GM21825 (cell line): ENCODE measurements around the gene ELP1.

ENCODE experiments used
- ATAC-seq: cut with Tn5 transposase; IDR thresholded peaks from one replicate; pipeline ENCODE4 v1.9.1; 2021; ENCODE audit warnings: mild to moderate bottlenecking, moderate library complexity; ENCODE audit not compliant: unreplicated experiment

Gene ELP1

DNA sequence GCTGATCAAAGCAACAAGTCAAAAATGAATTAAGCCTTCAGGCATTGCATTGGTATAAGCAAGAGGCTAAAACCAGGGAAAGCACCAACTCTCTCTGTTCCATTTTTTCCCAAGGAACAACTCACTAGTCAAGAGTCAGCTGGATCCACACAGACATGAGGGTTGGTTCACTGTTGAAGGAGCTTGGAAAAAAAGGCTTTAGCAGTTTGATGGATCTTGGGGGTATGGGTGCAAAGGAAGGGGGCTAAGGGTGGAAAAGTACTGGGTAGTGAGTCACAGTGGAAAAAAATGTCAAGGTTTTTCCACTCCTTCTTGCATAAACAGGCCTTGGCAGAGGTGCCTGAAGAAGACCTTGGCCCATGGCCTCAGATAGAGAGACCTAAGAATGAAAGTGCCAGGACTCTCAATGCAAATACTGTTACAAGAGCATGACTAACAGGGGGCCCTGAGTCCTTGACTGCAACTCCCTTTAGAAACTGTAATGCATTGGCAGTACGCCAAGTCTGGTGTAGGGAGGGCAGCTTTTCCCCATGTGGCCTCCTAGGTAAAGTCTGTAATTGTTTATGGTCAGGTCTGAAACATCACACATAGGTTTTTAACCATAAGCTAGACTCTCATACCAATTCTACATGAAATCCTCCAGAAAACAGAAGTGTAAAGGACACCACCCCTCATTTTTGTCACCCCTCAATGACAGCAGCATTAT, 48.1 kb downstream of the ELP1 start:
- peak; percentile 98 for ATAC-seq

DNA sequence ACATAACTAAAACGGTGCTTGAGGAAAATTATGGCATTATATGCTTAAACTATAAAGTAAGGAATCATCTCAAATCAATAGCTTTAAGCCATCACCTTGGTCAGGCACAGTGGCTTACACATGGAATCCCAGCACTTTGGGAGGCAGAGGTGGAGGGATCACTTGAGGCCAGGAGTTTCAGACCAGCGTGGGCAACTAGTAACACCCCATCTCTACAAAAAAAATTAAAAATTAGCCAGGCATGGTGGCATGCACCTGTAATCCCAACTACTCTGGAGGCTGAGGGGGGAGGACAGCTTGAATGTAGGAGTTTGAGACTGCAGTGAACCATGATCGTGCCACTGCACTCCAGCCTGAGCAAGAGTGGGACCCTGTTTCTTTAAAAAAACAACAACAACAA, 49.2 kb downstream of the ELP1 start:
- no peak for ATAC-seq

DNA sequence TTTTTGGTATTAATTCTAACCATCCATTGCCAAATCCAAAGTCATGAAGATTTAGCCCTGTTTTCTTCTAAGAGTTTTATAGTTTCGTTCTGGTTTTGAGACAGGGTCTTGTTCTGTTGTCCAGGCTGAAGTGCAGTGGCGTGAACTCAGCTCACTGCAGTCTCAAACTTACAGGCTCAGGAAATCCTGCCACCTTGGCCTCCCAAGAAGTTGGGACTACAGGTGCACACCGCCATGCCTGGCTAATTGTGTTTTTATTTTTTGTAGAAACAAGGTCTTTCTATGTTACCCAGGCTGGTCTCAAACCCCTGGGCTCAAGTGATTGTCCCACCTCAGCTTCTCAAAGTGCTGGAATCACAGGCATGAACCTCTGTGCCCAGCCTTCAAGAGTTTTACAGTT, 50.8 kb downstream of the ELP1 start:
- ATAC-seq = no peak

DNA sequence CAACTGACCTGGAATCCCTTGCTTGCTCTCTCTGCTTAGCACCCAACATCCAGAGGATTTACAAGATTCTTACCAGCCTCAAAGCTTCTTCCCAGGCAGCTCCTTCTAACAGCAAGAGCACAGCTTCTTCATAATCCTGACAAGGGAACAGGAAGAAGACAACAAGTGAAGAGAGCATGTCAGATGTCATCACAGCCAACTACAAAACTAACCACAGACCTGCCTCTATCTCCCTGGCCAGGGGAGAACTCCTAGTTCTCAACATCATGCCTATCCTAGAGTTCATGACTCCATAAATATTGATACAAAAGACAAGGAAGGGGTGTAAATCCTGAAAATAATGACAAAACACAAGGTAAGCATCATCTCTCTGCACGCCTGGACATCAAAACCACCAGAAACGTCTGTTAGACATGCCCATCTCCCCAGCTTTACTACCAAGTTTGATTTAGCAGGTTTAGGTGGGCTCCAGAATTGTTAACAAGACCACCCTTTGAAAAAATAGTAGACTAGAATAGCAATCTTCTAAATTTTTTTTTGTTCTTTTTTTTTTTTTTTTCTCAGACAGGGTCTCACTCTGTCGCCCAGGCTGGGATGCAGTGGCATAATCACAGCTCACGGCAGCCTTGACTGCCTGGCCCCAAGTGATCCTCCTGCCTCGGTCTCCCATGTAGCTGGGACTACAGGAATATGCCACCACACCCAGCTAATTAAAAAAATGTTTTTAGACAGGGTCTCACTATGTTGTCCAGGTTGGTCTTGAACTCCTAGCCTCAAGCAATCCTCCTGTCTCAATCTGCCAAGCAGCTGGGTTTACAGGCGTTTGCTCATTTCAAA, 51.7 kb downstream of the ELP1 start:
- ATAC-seq = no peak

DNA sequence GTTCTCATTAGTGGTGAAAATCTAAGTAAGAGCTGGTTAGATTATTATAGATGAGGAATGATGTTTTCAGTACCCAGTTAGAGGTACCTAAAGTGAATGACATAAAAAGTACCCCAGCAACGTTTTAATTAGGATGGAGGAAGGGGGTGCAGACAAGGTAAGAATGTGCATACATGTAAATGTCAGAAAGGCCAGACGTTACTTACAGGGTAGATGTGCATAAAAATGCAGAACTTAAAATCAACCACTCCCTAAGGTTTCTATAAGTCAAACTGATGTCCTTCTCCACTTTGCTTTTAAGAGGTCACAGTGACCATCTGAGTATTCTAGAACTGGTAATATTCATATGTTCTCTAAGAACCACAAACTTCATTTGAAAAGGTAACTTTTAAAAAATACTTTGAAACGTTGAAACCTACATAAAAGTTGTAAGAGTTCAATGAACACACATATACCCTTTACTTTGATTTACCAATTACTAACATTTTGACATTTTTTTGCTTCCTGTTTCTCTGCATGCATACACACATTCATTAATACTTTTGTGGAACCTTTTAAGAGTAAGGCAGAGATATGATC, 53.1 kb downstream of the ELP1 start:
- no peak for ATAC-seq

DNA sequence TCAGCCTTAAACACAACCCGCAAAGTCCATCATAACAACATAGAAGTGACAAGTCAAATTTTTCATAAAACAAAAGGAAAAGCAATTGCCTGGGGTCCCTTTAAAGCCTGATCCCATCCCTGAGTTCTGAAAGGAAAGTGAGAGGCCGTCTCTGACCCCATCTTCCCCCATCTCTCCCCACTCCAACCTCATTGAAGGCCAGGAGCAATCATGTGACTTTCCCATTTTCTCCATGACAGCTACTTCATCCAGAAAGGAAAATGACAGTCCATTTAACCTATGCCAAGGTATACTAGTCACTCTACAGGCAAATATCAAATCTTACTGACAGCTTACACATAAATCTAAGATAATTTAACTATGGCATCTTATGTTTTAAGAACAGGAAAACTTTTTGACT, 56.4 kb downstream of the ELP1 start:
- no peak for ATAC-seq

DNA sequence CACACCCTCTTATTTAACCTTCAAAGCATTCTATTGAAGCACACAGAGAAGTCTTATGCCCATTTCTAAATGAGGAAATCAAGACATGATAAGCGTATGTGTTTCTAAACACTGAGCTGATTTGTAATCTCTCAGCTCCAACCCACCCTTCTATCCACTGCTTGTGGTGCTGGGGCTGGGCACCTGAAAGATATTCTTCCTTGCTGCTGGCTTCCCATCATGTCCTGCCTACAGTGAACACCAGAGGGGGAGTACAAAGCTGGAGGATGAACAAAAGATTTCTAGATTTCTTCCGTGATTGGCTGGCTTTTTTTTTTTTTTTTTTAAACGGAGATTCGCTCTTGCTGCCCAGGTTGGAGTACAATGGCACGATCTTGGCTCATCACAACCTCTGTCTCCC, 57.5 kb downstream of the ELP1 start:
- no peak for ATAC-seq

DNA sequence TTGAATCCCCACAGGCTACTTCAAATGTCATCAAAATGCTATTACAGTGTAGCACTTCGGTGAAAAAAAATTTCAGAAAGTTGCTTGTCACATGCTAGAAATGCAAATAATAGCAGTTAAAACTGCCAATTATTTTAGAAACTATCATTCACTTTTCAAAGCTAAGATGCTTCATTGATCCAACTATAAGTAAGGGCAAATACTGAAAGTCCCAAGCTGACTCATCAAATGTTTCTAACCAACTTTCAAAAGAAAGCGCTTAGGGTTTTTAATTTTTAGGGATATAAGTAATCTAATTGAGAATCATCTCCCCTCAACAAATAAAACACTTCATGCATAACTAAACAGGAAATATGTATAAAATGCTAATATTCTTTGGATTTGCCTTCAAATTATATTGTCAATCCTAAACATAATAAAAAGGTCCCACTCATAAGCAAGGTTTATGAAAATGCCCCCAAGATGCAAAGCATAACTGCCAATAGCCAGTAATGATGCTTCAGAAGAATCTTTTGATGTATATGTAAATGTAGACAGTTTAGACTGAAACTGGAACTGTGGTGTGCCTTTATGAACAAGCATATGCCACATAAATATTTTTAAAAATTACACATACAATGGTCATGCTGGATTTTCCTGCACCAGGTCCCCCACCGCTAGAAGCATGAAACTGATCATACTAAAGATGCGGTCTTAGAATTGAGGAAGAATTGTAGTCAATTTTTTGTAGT, 59.7 kb downstream of the ELP1 start:
- ATAC-seq = no peak

DNA sequence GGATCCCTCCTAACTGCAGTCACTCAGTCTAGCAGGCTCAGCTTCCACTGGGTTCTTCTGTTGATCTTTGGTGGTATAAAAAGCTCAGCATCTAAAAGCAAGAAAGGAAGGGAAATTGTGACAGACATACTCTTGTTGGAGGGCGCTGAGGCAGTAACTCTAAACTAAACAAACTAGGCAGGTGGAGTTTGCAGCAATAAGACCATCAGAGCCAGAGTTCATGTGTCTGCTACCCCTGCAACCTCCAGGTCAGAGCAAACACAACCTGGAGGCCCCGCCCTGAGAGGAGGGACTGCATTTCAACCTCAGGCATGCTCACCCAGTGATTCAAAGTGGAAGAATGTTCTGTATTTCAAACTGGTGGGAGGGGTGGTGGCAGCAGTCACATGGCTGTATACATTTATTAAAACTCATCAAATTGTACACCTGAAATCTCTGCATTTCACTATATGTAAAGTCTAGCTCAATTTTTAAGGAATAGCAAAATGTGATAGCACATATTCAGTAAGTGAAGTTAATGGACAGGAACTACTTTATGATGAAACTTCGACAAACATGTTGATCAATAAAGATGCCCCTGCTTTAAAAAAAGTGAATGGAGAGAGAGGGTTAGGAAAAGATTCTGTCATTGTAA, 64.7 kb downstream of the ELP1 start:
- no peak for ATAC-seq

DNA sequence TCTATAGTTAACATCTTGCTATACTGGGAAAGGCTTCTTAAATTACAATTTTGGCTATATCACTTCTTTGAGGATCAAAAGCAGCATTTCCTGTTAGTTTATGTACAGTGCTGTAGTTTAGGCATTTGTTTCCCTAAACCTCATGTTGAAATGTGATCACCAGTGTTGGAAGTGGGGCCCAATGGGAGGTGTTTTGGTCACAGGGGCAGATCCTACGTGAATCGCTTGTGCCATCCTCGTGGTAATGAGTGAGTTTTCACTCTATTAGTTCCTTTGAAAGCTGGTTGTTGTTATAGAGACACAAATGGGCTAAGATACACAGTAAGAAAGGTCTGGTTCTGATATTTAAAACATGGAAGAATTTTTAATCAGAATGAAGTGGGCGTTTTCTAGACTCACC, 66.1 kb downstream of the ELP1 start:
- no peak for ATAC-seq

DNA sequence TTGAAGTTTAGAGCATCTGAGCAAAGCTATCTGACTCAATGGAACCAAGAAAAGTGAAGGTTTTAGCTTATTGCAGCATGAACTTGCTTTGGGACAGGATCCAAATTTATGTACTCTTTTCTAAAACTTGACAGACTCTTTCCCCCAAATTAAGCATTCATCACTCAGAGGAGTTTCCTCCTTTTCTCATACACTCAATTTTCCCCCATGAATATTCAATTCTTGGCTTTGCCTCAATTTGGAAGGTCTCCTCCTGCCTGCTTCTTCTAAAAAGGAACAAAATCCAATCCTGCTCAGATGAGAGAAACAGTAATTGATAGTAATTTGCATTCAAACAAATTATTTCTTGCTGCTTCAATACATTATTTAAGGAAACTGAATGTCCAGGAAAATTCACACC, 66.8 kb downstream of the ELP1 start:
- no peak for ATAC-seq

DNA sequence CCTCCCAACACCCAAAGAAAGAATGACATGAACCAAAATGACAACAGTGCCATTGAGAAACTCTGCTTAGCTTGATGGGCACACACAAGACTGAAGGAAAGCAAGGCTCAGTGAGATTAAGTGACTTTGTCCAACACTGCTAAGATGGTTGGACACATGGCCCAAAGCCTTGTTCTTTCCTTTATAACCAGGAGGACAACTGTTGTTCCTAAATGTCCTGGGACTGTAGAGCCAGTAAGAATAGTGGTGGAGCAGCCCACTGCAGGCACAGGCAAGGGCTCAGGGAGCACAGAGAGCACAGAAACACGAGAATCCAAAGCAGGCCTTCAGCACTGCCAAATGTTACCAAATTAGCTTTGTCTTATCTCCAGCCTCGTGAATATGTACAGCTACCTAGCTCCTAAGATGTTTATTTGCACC, 67.9 kb downstream of the ELP1 start:
- ATAC-seq = no peak

DNA sequence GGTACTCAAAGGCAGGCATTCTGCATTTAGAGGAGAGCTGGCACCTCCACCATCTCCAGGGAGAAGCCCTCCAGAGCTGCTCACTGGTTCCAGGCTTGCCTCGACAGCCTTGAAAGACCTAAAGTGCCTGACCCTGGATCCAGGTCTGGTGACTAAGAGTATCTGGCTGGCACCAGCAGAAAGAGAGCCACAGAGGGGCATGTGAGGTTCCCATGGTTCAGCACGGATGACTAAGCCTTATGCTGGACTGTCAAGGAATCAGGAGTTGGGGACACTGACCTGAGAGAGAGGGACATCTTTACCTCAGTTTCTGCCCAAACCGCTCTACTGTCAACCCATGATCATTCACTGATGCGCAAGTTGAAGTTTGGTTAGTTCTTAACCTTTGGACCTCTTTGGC, 68.9 kb downstream of the ELP1 start:
- ATAC-seq = no peak

DNA sequence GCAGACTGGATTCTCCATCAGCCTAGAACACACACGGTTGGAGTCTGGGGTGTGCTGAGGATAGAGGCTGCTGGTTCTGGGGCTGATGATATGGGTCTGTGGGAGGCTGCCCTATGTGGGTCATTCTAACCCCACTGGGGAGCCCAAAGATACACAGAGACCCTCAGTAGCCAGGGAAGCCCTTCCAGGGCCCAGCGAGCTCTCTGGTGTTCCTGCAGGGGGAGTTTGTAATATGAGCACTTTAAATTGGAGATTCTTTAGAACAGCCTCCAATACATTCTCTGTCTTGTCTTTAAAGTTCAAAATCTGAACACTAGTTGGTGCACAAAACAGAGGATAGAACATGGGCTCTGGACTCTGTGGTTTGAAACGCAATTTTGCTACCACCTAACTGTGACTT, 69.5 kb downstream of the ELP1 start:
- ATAC-seq = no peak

DNA sequence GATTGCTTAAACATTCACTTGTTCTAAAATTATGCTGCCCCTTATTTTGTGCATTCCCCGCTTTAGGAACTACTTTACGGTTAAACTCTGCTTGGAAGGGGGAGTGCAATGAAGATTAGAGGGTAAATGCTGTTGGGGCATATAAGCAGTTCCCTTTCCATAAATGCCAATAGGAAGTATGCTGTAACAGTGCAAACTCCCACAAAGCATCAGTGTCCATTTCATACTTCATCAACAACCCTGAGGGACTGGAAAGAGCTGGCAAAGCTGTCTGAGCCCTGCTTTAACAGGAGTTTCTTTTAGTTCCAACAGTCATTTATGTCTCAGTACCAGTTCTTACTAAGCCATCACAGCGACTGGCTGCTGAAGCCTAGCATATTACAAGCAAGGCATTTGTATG, 70.0 kb downstream of the ELP1 start:
- ATAC-seq = no peak

DNA sequence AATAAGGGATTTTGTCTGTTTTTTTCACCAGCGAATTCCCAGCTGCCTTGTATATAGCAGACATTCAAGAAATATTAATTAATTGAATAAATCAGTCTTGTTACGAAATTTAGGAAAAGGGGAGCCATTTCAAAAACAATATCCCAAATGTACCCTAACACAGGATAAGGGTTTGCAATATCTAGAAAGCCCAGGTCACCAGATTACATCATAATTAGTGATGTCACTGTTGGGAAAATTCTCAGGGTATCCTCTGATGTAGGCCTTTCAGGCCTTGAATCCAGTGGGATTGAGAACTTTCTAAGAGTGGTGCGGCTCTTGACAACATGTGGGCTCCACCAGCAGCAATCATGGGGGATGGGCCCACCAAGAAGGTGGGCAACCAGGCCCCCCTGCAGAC, 71.9 kb downstream of the ELP1 start, which contains the start of gene ACTL7A:
ACTL7A (plus strand) TSS at position 270 of the 400 bp plus-strand sequence; CDS start at position 327, 57 bp downstream.
- no peak for ATAC-seq

DNA sequence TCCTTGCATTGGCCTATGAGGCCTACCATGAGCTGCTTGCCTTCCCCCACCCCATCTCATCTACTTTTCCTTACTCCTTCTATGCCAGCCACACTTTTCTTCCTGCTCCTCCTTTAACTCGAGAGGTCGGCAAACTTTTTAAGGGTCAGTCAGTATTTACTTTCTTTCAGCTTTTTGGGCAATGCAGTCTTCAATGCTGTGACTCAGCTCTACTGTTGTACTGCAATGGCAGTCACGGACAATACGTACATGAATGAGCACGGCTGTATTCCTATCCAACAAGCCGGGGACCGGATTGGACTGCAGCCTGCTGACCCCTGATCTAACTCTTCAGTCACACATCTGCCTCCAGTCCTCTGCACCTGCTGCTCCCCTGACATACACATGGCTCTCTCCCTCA, 72.5 kb downstream of the ELP1 start:
- ATAC-seq = no peak

DNA sequence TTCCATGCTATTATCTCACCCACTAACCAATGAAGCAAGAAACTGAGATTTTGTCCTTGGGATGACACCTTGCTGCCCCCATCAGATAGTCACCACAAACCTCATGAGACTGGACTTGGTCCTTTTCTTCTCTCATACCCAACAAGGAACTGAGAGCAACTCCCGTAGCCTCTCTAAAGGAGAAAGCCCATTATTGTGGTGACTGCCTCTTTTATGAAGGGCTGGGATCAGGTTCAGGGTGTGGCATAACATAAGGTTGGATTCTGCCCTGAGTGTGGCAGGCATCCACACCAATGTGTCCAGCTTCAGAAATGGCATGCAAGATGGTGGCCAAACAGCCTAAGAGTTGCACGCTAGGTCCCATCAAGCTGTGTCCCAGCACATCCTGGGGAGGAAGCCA, 73.2 kb downstream of the ELP1 start:
- ATAC-seq = no peak

DNA sequence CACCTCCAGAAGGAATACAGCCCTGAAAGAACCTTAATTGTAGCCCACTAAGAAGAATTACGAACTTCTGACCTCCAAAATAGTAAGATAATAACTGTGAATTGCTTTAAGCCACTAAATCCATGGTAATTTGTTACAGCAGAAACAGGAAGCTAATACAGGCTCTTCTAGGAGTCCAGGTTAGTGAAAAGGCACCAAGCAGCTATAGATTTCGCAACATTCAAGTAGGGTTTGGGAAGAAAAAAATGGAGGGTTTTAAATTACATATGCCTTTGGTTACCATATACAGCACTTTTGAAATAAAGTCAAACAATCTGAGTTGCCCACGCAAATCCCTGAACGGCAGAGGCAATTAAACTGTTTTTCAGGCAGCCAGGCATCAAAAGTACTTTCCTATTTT, 73.6 kb downstream of the ELP1 start:
- no peak for ATAC-seq

DNA sequence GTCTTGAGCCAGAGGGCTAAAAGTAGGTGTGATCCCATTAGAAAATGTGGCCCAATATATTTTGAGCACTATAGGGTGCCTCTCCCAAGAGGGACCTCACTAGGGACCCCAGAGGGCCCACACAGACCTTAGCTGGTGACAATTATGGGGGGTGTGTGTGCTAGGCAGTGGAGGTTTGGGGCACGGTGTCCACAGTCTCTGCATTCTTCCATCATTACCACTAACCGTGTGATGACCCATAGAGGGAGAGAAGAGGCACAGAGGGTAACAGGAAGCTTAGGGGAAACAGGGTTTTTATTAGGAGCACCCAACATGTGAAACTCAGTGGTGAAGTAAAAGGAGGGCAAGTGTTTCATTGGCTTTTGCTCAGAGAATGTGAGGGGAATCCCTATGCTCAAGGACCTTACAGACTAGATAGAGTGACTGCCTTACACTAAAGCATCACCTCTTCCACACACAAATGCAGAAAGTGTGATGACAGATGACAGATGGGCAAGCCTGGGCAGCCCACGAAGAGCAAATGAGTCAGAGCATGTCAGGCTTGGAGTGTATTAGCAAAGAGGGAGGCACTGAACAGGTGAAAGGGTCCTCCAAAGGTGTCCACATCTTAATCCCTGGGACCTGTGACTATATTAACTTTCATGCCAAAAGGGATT, 74.3 kb downstream of the ELP1 start:
- ATAC-seq = peak; percentile 46
